Ovary (tissue), 3 donors: ENCODE results near the gene UBE2QL1.

Source experiments
- CTCF ChIP-seq, 3 donors: fragments of 450-650 bp in 2 of 3; fragments of 200-600 bp in 1 of 3; IDR thresholded peaks; one replicate each; pipeline versions ENCODE4 v1.5.1 to v1.8.0; 2016 to 2022; ENCODE audit warnings: antibody characterized with exemption in 3 of 3, mild to moderate bottlenecking in 1 of 3
- POLR2A ChIP-seq: fragments of 450-650 bp; IDR thresholded peaks from one replicate; pipeline ENCODE4 v1.6.1; 2017; ENCODE audit warnings: antibody characterized with exemption, mild to moderate bottlenecking, moderate library complexity
- donor health status: DM: no; HTN: no; CAD: no.

GRCh38 chr5:6399980-6400910 is 48.4 kb upstream of the UBE2QL1 start:
- TF ChIP-seq CTCF (IDR thresholded peaks at IDR 0.05): no peak
- no peak for TF ChIP-seq POLR2A
